Measurements from ENCODE around the gene GRAMD1A.

Gene GRAMD1A

GRCh38 chr19:35075202-35076025, 75.3 kb downstream of the GRAMD1A start:
- H3K27ac ChIP-seq: no peak overlapping the region
- no peak for TF ChIP-seq ZFX (IDR thresholded peaks at IDR 0.05; ENCODE audit: borderline replicate concordance)
- no peak for TF ChIP-seq CTCF (IDR thresholded peaks at IDR 0.05)

- H3K27ac ChIP-seq: no peak overlapping the region
- TF ChIP-seq CTCF (IDR thresholded peaks at IDR 0.05) (no peak), ZFX (IDR thresholded peaks at IDR 0.05; ENCODE audit: borderline replicate concordance) (no peak)
Measured at GRCh38 chr19:35076026-35076370, 75.9 kb downstream of the GRAMD1A start.

All from 22Rv1 (cell line).